CD4-positive, CD25-positive, alpha-beta regulatory T cell (primary cell): ENCODE results near the gene C15orf62. TPM values are rescaled to one million over a fixed set of nuclear protein-coding genes. Genes with fewer than 3 reads are reported as not detected.

ENCODE experiments used
- ATAC-seq, 2 donors: fragments of 150-1000 bp; cut with Tn5 transposase; one replicate each; pipeline ENCODE4 v1.10.0; 2021; ENCODE audit warnings: low read depth in 2 of 2, moderate number of reproducible peaks in 2 of 2, moderate library complexity in 1 of 2
- DNase-seq, 3 donors: peaks; one replicate each; pipeline versions ENCODE4 v3.0.0 to v3.0.0-alpha.2; 2012 to 2022; ENCODE audit warnings: mixed read lengths in 1 of 3
- H3K27ac ChIP-seq: one replicate; pipeline ENCODE4 v1.7.0; 2013; ENCODE audit warnings: mild to moderate bottlenecking, low read length; ENCODE audit not compliant: insufficient read depth, poor library complexity, severe bottlenecking
- H3K27me3 ChIP-seq: one replicate; pipeline ENCODE4 v1.7.0; 2013; ENCODE audit warnings: low read length; ENCODE audit not compliant: control insufficient read depth, insufficient read depth
- H3K36me3 ChIP-seq: one replicate; pipeline ENCODE4 v1.7.0; 2013; ENCODE audit warnings: mild to moderate bottlenecking, low read length, moderate library complexity; ENCODE audit not compliant: control insufficient read depth, insufficient read depth
- H3K4me1 ChIP-seq: 2 replicates; pipeline ENCODE4 v1.7.0; 2013; ENCODE audit warnings: mild to moderate bottlenecking, low read length; ENCODE audit not compliant: insufficient read depth, control insufficient read depth, poor library complexity, severe bottlenecking
- H3K4me3 ChIP-seq: one replicate; pipeline ENCODE4 v1.7.0; 2013; ENCODE audit warnings: low read depth, mild to moderate bottlenecking, low read length, moderate library complexity
- H3K9me3 ChIP-seq, 2 experiments: 1 replicate in 1 of 2; 2 replicates in 1 of 2; pipeline ENCODE4 v1.7.0; 2013; ENCODE audit warnings: low read length in 2 of 2, mild to moderate bottlenecking in 1 of 2, moderate library complexity in 1 of 2; ENCODE audit not compliant: control insufficient read depth in 2 of 2
- H3K27ac Mint-ChIP-seq, 3 donors: one replicate each; pipeline ENCODE4 v1.8.0; 2020 to 2022; ENCODE audit warnings: mild to moderate bottlenecking in 3 of 3, mixed read lengths in 3 of 3, moderate library complexity in 2 of 3
- H3K27me3 Mint-ChIP-seq: one replicate; pipeline ENCODE4 v1.8.0; 2022; ENCODE audit warnings: mild to moderate bottlenecking, mixed read lengths
- H3K36me3 Mint-ChIP-seq: one replicate; pipeline ENCODE4 v1.8.0; 2020; ENCODE audit warnings: mixed read lengths
- H3K4me1 Mint-ChIP-seq, 4 donors: one replicate each; pipeline ENCODE4 v1.8.0; 2020 to 2022; ENCODE audit warnings: mixed read lengths in 4 of 4, mild to moderate bottlenecking in 1 of 4
- H3K4me3 Mint-ChIP-seq, 4 donors: one replicate each; pipeline ENCODE4 v1.8.0; 2020 to 2022; ENCODE audit warnings: mild to moderate bottlenecking in 4 of 4, mixed read lengths in 4 of 4, moderate library complexity in 3 of 4
- H3K9me3 Mint-ChIP-seq, 7 donors: one replicate each; pipeline ENCODE4 v1.8.0; 2020 to 2022; ENCODE audit warnings: mixed read lengths in 7 of 7, mild to moderate bottlenecking in 3 of 7, moderate library complexity in 2 of 7
- polyA plus RNA-seq, 4 donors: library from polyadenylated mRNA; unstranded; fragments of 300-500 nt; fragmentation: Illumina TruSeq; gene quantifications; one replicate each; pipeline ENCODE4 v1.2.3, GENCODE V29; 2021
- total RNA-seq: library from RNA; stranded (reverse); gene quantifications from one replicate; pipeline ENCODE4 v1.2.3, GENCODE V29; 2022

C15orf62 gene
- total and polyA plus RNA-seq, 5 donors from 2014 or later: 0.17 to 1.9 (median 0.30) TPM; not detected in 1

DNA sequence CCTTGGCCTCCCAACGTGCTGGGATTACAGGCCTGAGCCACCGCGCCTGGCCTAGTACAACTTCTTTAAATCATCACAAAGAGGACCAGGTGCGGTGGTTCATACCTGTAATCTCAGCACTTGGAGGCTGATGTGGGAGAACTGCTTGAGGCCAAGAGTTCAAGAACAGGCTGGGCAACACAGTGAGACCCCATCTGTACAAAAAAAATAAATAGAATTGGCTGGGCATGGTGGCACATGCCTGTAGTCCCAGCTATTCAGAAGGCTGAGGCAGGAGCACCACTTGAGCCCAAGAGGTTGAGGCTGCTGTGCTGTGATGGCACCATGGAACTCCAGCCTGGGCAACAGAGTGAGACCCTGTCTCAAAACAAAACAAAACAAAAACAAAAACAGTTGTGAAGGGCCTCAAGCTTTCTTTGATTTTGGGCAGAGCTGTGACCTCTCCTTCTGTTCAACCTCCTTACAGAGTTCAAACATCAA, 20.6 kb upstream of the C15orf62 start:
- H3K9me3 Mint-ChIP-seq: no peaks in the 10 kb centered on the region
- H3K4me1 Mint-ChIP-seq: peaks cover 6 to 24% (median 17%) of the 10 kb centered on the region in 4 donors
- H3K36me3 Mint-ChIP-seq: peaks cover 28% of the 10 kb centered on the region
- Histone ChIP-seq H3K4me3 (no peak overlapping the region), H3K27ac (no peak overlapping the region), H3K4me1 (peaks cover 19% of the 10 kb centered on the region), H3K36me3 (peaks cover 25% of the 10 kb centered on the region), H3K9me3 (no peaks in the 10 kb centered on the region), H3K27me3 (no peaks in the 10 kb centered on the region)
- DNase-seq (no peak), ATAC-seq (no peak)
- H3K4me3 Mint-ChIP-seq: no peak overlapping the region
- H3K27me3 Mint-ChIP-seq: peaks cover 5% of the 10 kb centered on the region
- no peak overlapping the region for H3K27ac Mint-ChIP-seq

- H3K36me3 ChIP-seq: peaks cover 21% of the 10 kb centered on the region
- Mint-ChIP-seq H3K27me3 (peaks cover 5% of the 10 kb centered on the region), H3K36me3 (peaks cover 24% of the 10 kb centered on the region), H3K27ac (no peak overlapping the region), H3K4me3 (peak overlapping the region in 2 of 4 donors; percentile 27 to 47), H3K9me3 (no peaks in the 10 kb centered on the region), H3K4me1 (peaks cover 6 to 36% (median 21%) of the 10 kb centered on the region in 4 donors)
- ATAC-seq (no peak), DNase-seq (no peak)
- H3K9me3 ChIP-seq: no peaks in the 10 kb centered on the region
- H3K27ac ChIP-seq: no peak overlapping the region
- H3K4me3 ChIP-seq: no peak overlapping the region
- peaks cover 26% of the 10 kb centered on the region for H3K4me1 ChIP-seq
- H3K27me3 ChIP-seq: no peaks in the 10 kb centered on the region
Observed at GRCh38 chr15:40750885-40751284, 18.9 kb upstream of the C15orf62 start.

DNA sequence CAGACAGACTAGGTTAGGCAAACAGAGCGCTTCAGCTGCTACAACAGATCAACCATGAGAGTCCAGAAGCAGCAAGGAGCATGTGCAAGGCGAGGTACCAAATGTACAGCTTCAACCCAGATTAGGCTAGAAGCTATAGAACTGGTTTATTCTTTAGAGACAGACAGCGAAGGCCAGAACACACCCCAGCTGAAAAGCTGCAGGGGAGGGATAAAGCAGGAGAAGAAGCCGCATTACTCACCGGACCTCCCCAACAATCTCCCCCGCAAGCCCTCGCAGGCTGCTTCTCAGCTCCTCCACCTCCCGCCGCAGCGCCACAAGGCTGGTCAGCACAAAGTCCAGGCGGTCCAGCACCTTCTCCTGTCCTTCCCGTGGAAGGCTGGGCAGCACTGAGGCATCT, 18.0 kb upstream of the C15orf62 start:
- no peak for DNase-seq
- Mint-ChIP-seq H3K27ac (no peak overlapping the region), H3K9me3 (peaks cover 0 to 1% (median 0%) of the 10 kb centered on the region in 7 donors), H3K4me3 (peak overlapping the region in 2 of 4 donors; percentile 47 to 74), H3K36me3 (peaks cover 24% of the 10 kb centered on the region), H3K27me3 (peaks cover 5% of the 10 kb centered on the region), H3K4me1 (peaks cover 6 to 38% (median 21%) of the 10 kb centered on the region in 4 donors)
- Histone ChIP-seq H3K4me1 (peaks cover 26% of the 10 kb centered on the region), H3K4me3 (no peak overlapping the region), H3K9me3 (no peaks in the 10 kb centered on the region), H3K27ac (no peak overlapping the region), H3K27me3 (no peaks in the 10 kb centered on the region), H3K36me3 (peaks cover 21% of the 10 kb centered on the region)
- ATAC-seq: no peak

DNA sequence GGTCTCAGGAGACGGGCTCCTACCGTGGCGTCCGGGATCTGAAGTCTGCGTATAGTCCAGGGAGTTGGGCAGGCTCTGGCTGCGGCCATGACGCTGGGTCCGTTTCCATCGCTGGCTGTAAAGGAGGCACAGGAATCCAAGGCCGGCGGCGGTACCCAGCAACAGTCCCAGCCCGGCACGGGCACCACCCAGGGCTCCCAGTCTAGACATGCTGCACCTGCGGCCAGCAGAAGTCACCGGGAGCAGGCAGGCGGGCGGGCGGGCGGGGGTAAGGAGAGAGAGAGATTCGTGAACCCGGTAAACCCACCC, 15.3 kb upstream of the C15orf62 start:
- peak overlapping the region; percentile 66 to 98 (median 95) for H3K27ac Mint-ChIP-seq
- peaks cover 0 to 1% (median 0%) of the 10 kb centered on the region in 7 donors for H3K9me3 Mint-ChIP-seq
- H3K27me3 Mint-ChIP-seq: peaks cover 5% of the 10 kb centered on the region
- peak in 1 of 3 donors; percentile 16 for DNase-seq
- peaks cover 6 to 38% (median 20%) of the 10 kb centered on the region in 4 donors for H3K4me1 Mint-ChIP-seq
- H3K27me3 ChIP-seq: no peaks in the 10 kb centered on the region
- H3K36me3 Mint-ChIP-seq: peaks cover 15% of the 10 kb centered on the region
- peaks cover 15% of the 10 kb centered on the region for H3K36me3 ChIP-seq
- peaks cover 26% of the 10 kb centered on the region for H3K4me1 ChIP-seq
- H3K4me3 ChIP-seq: peak overlapping the region; percentile 70
- peak overlapping the region; percentile 81 for H3K27ac ChIP-seq
- H3K9me3 ChIP-seq: no peaks in the 10 kb centered on the region
- peak overlapping the region; percentile 91 to 99 (median 97) for H3K4me3 Mint-ChIP-seq
- ATAC-seq: no peak

- peaks cover 15% of the 10 kb centered on the region for H3K36me3 Mint-ChIP-seq
- no peaks in the 10 kb centered on the region for H3K9me3 ChIP-seq
- peak; percentile 96 to 97 for ATAC-seq
Observed at GRCh38 chr15:40754883-40755811, 14.6 kb upstream of the C15orf62 start, which contains the start of gene RMDN3. Gene RMDN3 (minus strand): TSS chr15:40755254. CDS start chr15:40754783, 471 bp downstream.

GRCh38 chr15:40755812-40756208, 14.0 kb upstream of the C15orf62 start:
- H3K27me3 ChIP-seq: no peaks in the 10 kb centered on the region
- H3K9me3 ChIP-seq: no peaks in the 10 kb centered on the region
- peaks cover 26% of the 10 kb centered on the region for H3K4me1 ChIP-seq
- Mint-ChIP-seq H3K27me3 (peaks cover 5% of the 10 kb centered on the region), H3K4me3 (peak overlapping the region; percentile 91 to 99 (median 97)), H3K36me3 (peaks cover 15% of the 10 kb centered on the region), H3K4me1 (peaks cover 6 to 38% (median 20%) of the 10 kb centered on the region in 4 donors), H3K9me3 (peaks cover 0 to 1% (median 0%) of the 10 kb centered on the region in 7 donors), H3K27ac (peak overlapping the region; percentile 95 to 99 (median 98))
- H3K36me3 ChIP-seq: peaks cover 10% of the 10 kb centered on the region
- no peak for ATAC-seq
- peak overlapping the region; percentile 81 for H3K27ac ChIP-seq
- H3K4me3 ChIP-seq: peak overlapping the region; percentile 90
- no peak for DNase-seq

More at GRCh38 chr15:40754883-40755811, 14.6 kb upstream of the C15orf62 start, which contains the start of gene RMDN3:
- peaks cover 5% of the 10 kb centered on the region for H3K27me3 Mint-ChIP-seq
- Histone ChIP-seq H3K36me3 (peaks cover 15% of the 10 kb centered on the region), H3K27ac (peak within 1 kb of the TSS; percentile 81), H3K4me3 (peak within 1 kb of the TSS; percentile 90), H3K27me3 (no peaks in the 10 kb centered on the region), H3K4me1 (peaks cover 26% of the 10 kb centered on the region)
- peak; percentile 89 to 94 (median 92) for DNase-seq
- peaks cover 6 to 38% (median 20%) of the 10 kb centered on the region in 4 donors for H3K4me1 Mint-ChIP-seq
- peak within 1 kb of the TSS; percentile 91 to 99 (median 97) for H3K4me3 Mint-ChIP-seq
- H3K9me3 Mint-ChIP-seq: peaks cover 0 to 1% (median 0%) of the 10 kb centered on the region in 7 donors
- peak within 1 kb of the TSS; percentile 95 to 99 (median 98) for H3K27ac Mint-ChIP-seq

DNA sequence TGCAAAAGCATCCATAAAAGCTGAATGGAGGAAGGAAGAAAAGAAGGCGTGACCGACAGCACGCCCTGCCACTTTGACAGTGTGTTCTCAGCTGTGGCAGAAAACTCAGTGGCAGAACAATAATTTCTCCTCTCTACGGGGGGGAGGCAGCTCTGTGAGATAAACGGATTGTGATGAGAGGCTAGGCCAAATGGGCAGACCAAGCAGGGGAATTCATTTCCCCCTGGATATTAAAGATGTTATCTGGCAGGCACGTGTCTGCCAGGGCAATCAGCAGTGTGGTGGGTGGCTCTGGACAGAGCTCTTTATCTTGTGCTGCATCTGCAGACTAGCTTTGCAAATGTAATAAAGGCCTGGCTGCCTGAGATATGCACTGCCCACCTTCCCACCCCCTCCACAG, 12.8 kb upstream of the C15orf62 start:
- H3K9me3 Mint-ChIP-seq: peaks cover 0 to 1% (median 0%) of the 10 kb centered on the region in 7 donors
- H3K4me3 ChIP-seq: no peak overlapping the region
- ATAC-seq (no peak), DNase-seq (no peak)
- no peak overlapping the region for H3K27ac ChIP-seq
- H3K36me3 Mint-ChIP-seq: peaks cover 10% of the 10 kb centered on the region
- no peaks in the 10 kb centered on the region for H3K36me3 ChIP-seq
- peaks cover 5% of the 10 kb centered on the region for H3K27me3 Mint-ChIP-seq
- peaks cover 26% of the 10 kb centered on the region for H3K4me1 ChIP-seq
- no peaks in the 10 kb centered on the region for H3K27me3 ChIP-seq
- H3K4me1 Mint-ChIP-seq: peaks cover 6 to 34% (median 20%) of the 10 kb centered on the region in 4 donors
- peak overlapping the region; percentile 43 to 91 (median 64) for H3K4me3 Mint-ChIP-seq
- H3K27ac Mint-ChIP-seq: no peak overlapping the region
- no peaks in the 10 kb centered on the region for H3K9me3 ChIP-seq
